G401.6 (cell line): ENCODE results near the gene CHAF1B.
"Not testable (repeated sequence)": the region's sequence is repeated elsewhere in the genome, so short reads cannot be mapped to it uniquely, and the experiment has no call there.

Source experiments
- FAIRE-seq: peaks from 2 replicates; lab custom pipeline; 2012; peaks lifted over from hg19 to GRCh38; lab: Jason Lieb, UNC

The CHAF1B gene

GRCh38 chr21:36385233-36386030, at the start of gene CHAF1B:
Gene CHAF1B (plus strand): TSS chr21:36385392. CDS start chr21:36386137, 745 bp downstream.
- FAIRE-seq: no peak

GRCh38 chr21:36337099-36337509, 48.1 kb upstream of the CHAF1B start:
- FAIRE-seq: no peak

- FAIRE-seq: no peak
Measured at GRCh38 chr21:36338975-36339374, 46.2 kb upstream of the CHAF1B start.

GRCh38 chr21:36342581-36342980, 42.6 kb upstream of the CHAF1B start:
- not testable (repeated sequence) for FAIRE-seq

- FAIRE-seq: no peak
Measured at GRCh38 chr21:36344931-36345330, 40.3 kb upstream of the CHAF1B start.

GRCh38 chr21:36347278-36347961, 37.8 kb upstream of the CHAF1B start:
- no peak for FAIRE-seq

GRCh38 chr21:36347962-36348328, 37.2 kb upstream of the CHAF1B start:
- no peak for FAIRE-seq

GRCh38 chr21:36349315-36349714, 35.9 kb upstream of the CHAF1B start:
- FAIRE-seq: no peak

GRCh38 chr21:36350282-36350910, 34.8 kb upstream of the CHAF1B start:
- no peak for FAIRE-seq

GRCh38 chr21:36354918-36355680, 30.1 kb upstream of the CHAF1B start:
- FAIRE-seq: no peak

GRCh38 chr21:36355868-36356267, 29.3 kb upstream of the CHAF1B start:
- no peak for FAIRE-seq

- FAIRE-seq: no peak
Measured at GRCh38 chr21:36359185-36359584, 26.0 kb upstream of the CHAF1B start.

GRCh38 chr21:36369064-36369685, 16.0 kb upstream of the CHAF1B start:
- FAIRE-seq: no peak

GRCh38 chr21:36375994-36376393, 9.2 kb upstream of the CHAF1B start:
- FAIRE-seq: peak; percentile 47

- no peak for FAIRE-seq
Measured at GRCh38 chr21:36377391-36377842, 7.8 kb upstream of the CHAF1B start.

GRCh38 chr21:36379251-36379650, 5.9 kb upstream of the CHAF1B start:
- no peak for FAIRE-seq

- FAIRE-seq: no peak
Measured at GRCh38 chr21:36381841-36382589, 3.2 kb upstream of the CHAF1B start.

GRCh38 chr21:36382722-36383121, 2.5 kb upstream of the CHAF1B start:
- FAIRE-seq: not testable (repeated sequence)

GRCh38 chr21:36384885-36385232, 333 bp upstream of the CHAF1B start:
- FAIRE-seq: no peak

GRCh38 chr21:36386031-36386642, 945 bp downstream of the CHAF1B start:
- FAIRE-seq: no peak

- FAIRE-seq: no peak
Measured at GRCh38 chr21:36388096-36388495, 2.9 kb downstream of the CHAF1B start.
